HCT116 (cell line): ENCODE measurements around the gene COL5A3. TPM values are rescaled to one million over a fixed set of nuclear protein-coding genes. Genes with fewer than 3 reads are reported as not detected.

ENCODE experiments used
- ATAC-seq: fragments of 200-7000 bp; cut with Tn5 transposase; 2 replicates; pipeline ENCODE4 v1.9.1; 2020; ENCODE audit warnings: mild to moderate bottlenecking, moderate library complexity
- BruUV-seq: library from RNA; stranded (reverse); fragments of 400-500 nt; replicated peaks from 2 replicates; lab custom pipeline; 2021; lab: Mats Ljungman, UMichigan
- CTCF ChIA-PET: fragments of 300-600 bp; sonication (Branson Sonifier 250); formaldehyde crosslinking; loops from one replicate; lab custom pipeline; 2021; ENCODE audit warnings: antibody characterized with exemption; lab: Charles Lee
- POLR2A ChIA-PET: fragments of 300-600, 350-600 bp; sonication (Branson Sonifier 250); formaldehyde crosslinking; loops from one replicate; lab custom pipeline; 2021; ENCODE audit warnings: antibody characterized with exemption; lab: Charles Lee
- RAD21 ChIA-PET, 2 experiments: fragments of 300-600 bp; sonication (Branson Sonifier 250); formaldehyde crosslinking; loops; one replicate each; lab custom pipeline; 2023; ENCODE audit warnings: low total read pairs in 2 of 2; ENCODE audit not compliant: uncharacterized antibody in 2 of 2, unreplicated experiment in 2 of 2, low non-redundant PET in 1 of 2; lab: Charles Lee
- DNase-seq: peaks from one replicate; pipeline ENCODE4 v3.0.0-alpha.2; 2010; ENCODE audit warnings: low read depth, low spot score
- H2AFZ ChIP-seq: fragments of 200-600 bp; shearing (Covaris generic), sonication (generic); 2 replicates; pipeline ENCODE4 v1.6.1; 2017; ENCODE audit warnings: low read depth, mixed run types, mixed read lengths, antibody characterized with exemption, low read length; ENCODE audit not compliant: poor library complexity, severe bottlenecking
- H3K27ac ChIP-seq: 2 replicates; pipeline ENCODE4 v1.5.1; 2012; ENCODE audit warnings: low read depth, low read length
- H3K27me3 ChIP-seq: fragments of 200-600 bp; sonication (generic); 2 replicates; pipeline ENCODE4 v1.6.1; 2016; ENCODE audit warnings: mixed run types, low read length, mixed read lengths; ENCODE audit not compliant: insufficient read depth
- H3K36me3 ChIP-seq, 2 experiments: fragments of 200-500 bp in 1 of 2; fragments of 200-600 bp in 1 of 2; sonication (Bioruptor generic) in 1 of 2; sonication (generic) in 1 of 2; 2 replicates each; pipeline versions ENCODE4 v1.5.1 to v1.6.1; 2014 to 2016; ENCODE audit warnings: low read length in 2 of 2, inconsistent platforms in 1 of 2, mixed read lengths in 1 of 2, mixed run types in 1 of 2; ENCODE audit not compliant: insufficient read depth in 2 of 2, control insufficient read depth in 1 of 2
- H3K4me1 ChIP-seq, 2 experiments: fragments of 200-600 bp in 1 of 2; sonication (generic) in 1 of 2; 2 replicates each; pipeline versions ENCODE4 v1.5.1 to v1.6.1; 2012 to 2017; ENCODE audit warnings: low read length in 2 of 2, inconsistent platforms in 1 of 2, mild to moderate bottlenecking in 1 of 2, mixed read lengths in 1 of 2, mixed run types in 1 of 2, moderate library complexity in 1 of 2; ENCODE audit not compliant: insufficient read depth in 2 of 2, control insufficient read depth in 1 of 2
- H3K4me2 ChIP-seq: fragments of 200-600 bp; sonication (generic); 2 replicates; pipeline ENCODE4 v1.6.1; 2017; ENCODE audit warnings: mixed run types, low read length, mixed read lengths
- H3K4me3 ChIP-seq, 2 experiments: fragments of 200-600 bp in 1 of 2; sonication (generic) in 1 of 2; replicated peaks in 1 of 2; 2 replicates each; pipeline ENCODE4 v1.5.1; 2011 to 2016; ENCODE audit warnings: low read length in 2 of 2, control low read depth in 1 of 2, low read depth in 1 of 2, mild to moderate bottlenecking in 1 of 2, mixed read lengths in 1 of 2, mixed run types in 1 of 2
- H3K79me2 ChIP-seq: fragments of 200-600 bp; sonication (generic); 2 replicates; pipeline ENCODE4 v1.6.1; 2017; ENCODE audit warnings: mild to moderate bottlenecking, mixed run types, low read length, moderate library complexity, mixed read lengths; ENCODE audit not compliant: insufficient read depth
- H3K9ac ChIP-seq: fragments of 200-600 bp; sonication (generic); 2 replicates; pipeline ENCODE4 v1.6.1; 2016; ENCODE audit warnings: low read length, mixed read lengths
- H3K9me2 ChIP-seq: fragments of 200-600 bp; sonication (generic), shearing (Covaris generic); 2 replicates; pipeline ENCODE4 v1.6.1; 2017; ENCODE audit warnings: mixed run types, mild to moderate bottlenecking, moderate library complexity; ENCODE audit not compliant: insufficient read depth
- H3K9me3 ChIP-seq, 2 experiments: fragments of 200-500 bp in 1 of 2; fragments of 200-600 bp in 1 of 2; sonication (Bioruptor generic) in 1 of 2; sonication (generic) in 1 of 2; 2 replicates each; pipeline ENCODE4 v1.6.1; 2014 to 2017; ENCODE audit warnings: low read length in 2 of 2, mixed read lengths in 2 of 2, inconsistent platforms in 1 of 2, low read depth in 1 of 2, mild to moderate bottlenecking in 1 of 2, mixed run types in 1 of 2, moderate library complexity in 1 of 2; ENCODE audit not compliant: control insufficient read depth in 1 of 2, insufficient read depth in 1 of 2
- H4K20me1 ChIP-seq: fragments of 200-600 bp; sonication (generic), shearing (Covaris generic); 2 replicates; pipeline ENCODE4 v1.6.1; 2017; ENCODE audit warnings: mixed run types, mild to moderate bottlenecking, moderate library complexity; ENCODE audit not compliant: insufficient read depth
- EGR1 ChIP-seq: IDR thresholded peaks from 2 replicates; pipeline ENCODE4 v1.6.1; 2012; ENCODE audit warnings: low read depth
- ELF1 ChIP-seq: IDR thresholded peaks from 2 replicates; pipeline ENCODE4 v1.6.1; 2012; ENCODE audit warnings: low read depth, borderline replicate concordance
- FOSL1 ChIP-seq: IDR thresholded peaks from 2 replicates; pipeline ENCODE4 v1.6.1; 2012; ENCODE audit warnings: low read depth
- JUND ChIP-seq: IDR thresholded peaks from 2 replicates; pipeline ENCODE4 v1.6.1; 2012
- POLR2A ChIP-seq: IDR thresholded peaks from 2 replicates; pipeline ENCODE4 v1.7.0; 2011; ENCODE audit warnings: borderline replicate concordance; ENCODE audit not compliant: insufficient read depth, insufficient read length; ENCODE audit errors: extremely low read depth
- POLR2AphosphoS5 ChIP-seq: IDR thresholded peaks from 2 replicates; pipeline ENCODE4 v1.6.1; 2011; ENCODE audit warnings: mild to moderate bottlenecking, low read depth, low read length, moderate library complexity
- RAD21 ChIP-seq: IDR thresholded peaks from 2 replicates; pipeline ENCODE4 v1.6.1; 2012; ENCODE audit warnings: low read depth, mild to moderate bottlenecking
- SIN3A ChIP-seq: IDR thresholded peaks from 2 replicates; pipeline ENCODE4 v1.6.1; 2012; ENCODE audit warnings: low read depth
- SP1 ChIP-seq: IDR thresholded peaks from 2 replicates; pipeline ENCODE4 v1.6.1; 2012; ENCODE audit warnings: low read depth
- TCF7L2 ChIP-seq: IDR thresholded peaks from 2 replicates; pipeline ENCODE4 v1.7.0; 2011; ENCODE audit warnings: borderline replicate concordance, inconsistent platforms; ENCODE audit not compliant: insufficient read depth, insufficient read length; ENCODE audit errors: extremely low read depth
- ZNF274 ChIP-seq: fragments of 200-500 bp; sonication (Bioruptor generic); IDR thresholded peaks from 2 replicates; pipeline ENCODE4 v1.6.1; 2014; ENCODE audit warnings: mild to moderate bottlenecking, low read depth, low read length, inconsistent platforms
- intact Hi-C: fragments of 100-400 bp; cut with micrococcal nuclease; formaldehyde crosslinking; loops from 2 replicates; pipeline ENCODE4 v1.10.0; 2022
- total RNA-seq: library from RNA; stranded (reverse); gene quantifications from one replicate; pipeline ENCODE4 v1.2.1, GENCODE V29; 2021; ENCODE audit not compliant: unreplicated experiment
- TF ChIP-seq, protein P1 (sequence below): IDR thresholded peaks from 2 replicates; pipeline ENCODE4 v1.6.1; 2011; ENCODE audit warnings: mild to moderate bottlenecking, low read length, moderate library complexity; ENCODE audit not compliant: insufficient replicate concordance; ENCODE audit errors: extremely low read depth
- TF ChIP-seq, protein P2 (sequence below): IDR thresholded peaks from 2 replicates; pipeline ENCODE4 v1.6.1; 2012
- TF ChIP-seq, protein P3 (sequence below): IDR thresholded peaks from 2 replicates; pipeline ENCODE4 v1.6.1; 2012; ENCODE audit warnings: low read depth
- TF ChIP-seq, protein P4 (sequence below): IDR thresholded peaks from 2 replicates; pipeline ENCODE4 v1.6.1; 2012

Gene COL5A3
- total RNA-seq, 1 experiment from 2014 or later = 0.15 TPM

DNA sequence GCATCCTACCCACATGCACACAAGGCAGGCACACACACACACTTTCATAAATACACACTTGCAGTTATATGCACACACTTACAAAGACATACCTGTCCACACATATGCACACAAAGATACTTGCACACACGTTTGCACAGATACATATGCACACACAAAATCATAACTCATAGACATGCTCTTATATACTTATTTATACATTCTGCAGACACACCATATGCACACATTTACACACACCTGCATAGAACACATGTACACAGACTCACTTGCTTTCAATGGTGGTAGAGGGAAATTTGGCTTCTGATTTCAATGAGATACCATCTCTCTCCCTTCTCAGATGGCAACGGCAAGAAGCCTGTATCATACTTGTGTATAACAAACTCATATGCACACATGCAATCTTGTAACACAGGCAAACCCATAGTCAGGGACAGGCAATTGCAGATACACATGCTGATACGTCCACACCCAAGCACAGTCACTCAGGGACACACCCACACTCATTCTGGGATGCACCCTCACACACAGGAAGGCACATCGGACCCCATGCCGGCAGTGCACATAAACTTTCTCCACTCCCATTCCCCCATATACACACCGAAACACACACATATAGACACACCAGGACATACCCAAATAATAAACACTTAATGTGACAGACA, 98.6 kb downstream of the COL5A3 start:
- no peak overlapping the region for H3K27ac ChIP-seq
- BruUV-seq = no TSS peak
- RAD21 ChIA-PET = no interaction called here
- no peak overlapping the region for H2AFZ ChIP-seq
- no peaks in the 10 kb centered on the region for H3K79me2 ChIP-seq
- H3K9me3 ChIP-seq = no peaks in the 10 kb centered on the region
- H3K4me3 ChIP-seq = no peak overlapping the region
- no peak overlapping the region for H3K4me2 ChIP-seq
- intact Hi-C loops = loop anchor here (10.0 kb wide), 2 partner anchors 287 to 327 kb away; partner anchors contain the start of genes ZNF121 and ZNF561
- H3K4me1 ChIP-seq = peaks cover 8 to 12% of the 10 kb centered on the region in 2 experiments; a peak in 3 of 4 replicates
- no peak for ATAC-seq
- no peak for TF ChIP-seq POLR2AphosphoS5
- TF ChIP-seq, protein P1, sequence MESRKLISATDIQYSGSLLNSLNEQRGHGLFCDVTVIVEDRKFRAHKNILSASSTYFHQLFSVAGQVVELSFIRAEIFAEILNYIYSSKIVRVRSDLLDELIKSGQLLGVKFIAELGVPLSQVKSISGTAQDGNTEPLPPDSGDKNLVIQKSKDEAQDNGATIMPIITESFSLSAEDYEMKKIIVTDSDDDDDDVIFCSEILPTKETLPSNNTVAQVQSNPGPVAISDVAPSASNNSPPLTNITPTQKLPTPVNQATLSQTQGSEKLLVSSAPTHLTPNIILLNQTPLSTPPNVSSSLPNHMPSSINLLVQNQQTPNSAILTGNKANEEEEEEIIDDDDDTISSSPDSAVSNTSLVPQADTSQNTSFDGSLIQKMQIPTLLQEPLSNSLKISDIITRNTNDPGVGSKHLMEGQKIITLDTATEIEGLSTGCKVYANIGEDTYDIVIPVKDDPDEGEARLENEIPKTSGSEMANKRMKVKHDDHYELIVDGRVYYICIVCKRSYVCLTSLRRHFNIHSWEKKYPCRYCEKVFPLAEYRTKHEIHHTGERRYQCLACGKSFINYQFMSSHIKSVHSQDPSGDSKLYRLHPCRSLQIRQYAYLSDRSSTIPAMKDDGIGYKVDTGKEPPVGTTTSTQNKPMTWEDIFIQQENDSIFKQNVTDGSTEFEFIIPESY = no peak
- TF ChIP-seq, all 23 proteins: peak for 0
- no peaks in the 10 kb centered on the region for H3K27me3 ChIP-seq
- no peaks in the 10 kb centered on the region for H4K20me1 ChIP-seq
- no peaks in the 10 kb centered on the region for H3K36me3 ChIP-seq
- ChIA-PET POLR2A (no interaction called here), CTCF (no interaction called here)
- no peaks in the 10 kb centered on the region for H3K9me2 ChIP-seq
- DNase-seq = no peak
- H3K9ac ChIP-seq = no peak overlapping the region

DNA sequence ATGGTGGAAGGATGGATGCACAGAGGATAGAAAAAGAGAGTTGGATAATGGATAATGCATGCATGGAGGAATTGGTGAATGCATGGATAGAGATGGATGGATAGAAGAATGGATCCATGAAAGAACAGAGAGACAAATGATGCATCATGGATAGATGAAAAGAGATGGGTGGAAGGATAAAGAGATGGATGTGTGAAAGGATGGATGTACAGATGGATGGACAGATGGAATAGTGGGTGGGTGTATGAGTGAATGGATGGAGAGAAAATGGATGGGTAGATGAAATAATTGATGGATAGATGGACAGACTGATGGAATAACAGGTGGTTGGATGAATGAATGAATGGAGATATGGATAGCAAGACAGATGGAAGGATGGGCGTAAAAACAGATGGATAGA, 99.7 kb downstream of the COL5A3 start:
- H2AFZ ChIP-seq = no peak overlapping the region
- intact Hi-C loops = loop anchor here (10.0 kb wide), 2 partner anchors 286 to 326 kb away; partner anchors contain the start of genes ZNF121 and ZNF561
- no peaks in the 10 kb centered on the region for H3K9me2 ChIP-seq
- H3K36me3 ChIP-seq = no peaks in the 10 kb centered on the region
- no TSS peak for BruUV-seq
- no peak overlapping the region for H3K9ac ChIP-seq
- ChIA-PET POLR2A (no interaction called here), RAD21 (no interaction called here), CTCF (no interaction called here)
- DNase-seq (no peak), ATAC-seq (no peak)
- no peaks in the 10 kb centered on the region for H3K27me3 ChIP-seq
- no peaks in the 10 kb centered on the region for H4K20me1 ChIP-seq
- peaks cover 8 to 12% of the 10 kb centered on the region in 2 experiments; a peak in 3 of 4 replicates for H3K4me1 ChIP-seq
- no peak overlapping the region for H3K4me2 ChIP-seq
- no peak overlapping the region for H3K4me3 ChIP-seq
- TF ChIP-seq ELF1 (no peak), TCF7L2 (no peak), SIN3A (no peak), EGR1 (no peak), ZNF274 (no peak), JUND (no peak), FOSL1 (no peak), RAD21 (no peak), POLR2A (no peak), SP1 (no peak)
- TF ChIP-seq, protein P2, sequence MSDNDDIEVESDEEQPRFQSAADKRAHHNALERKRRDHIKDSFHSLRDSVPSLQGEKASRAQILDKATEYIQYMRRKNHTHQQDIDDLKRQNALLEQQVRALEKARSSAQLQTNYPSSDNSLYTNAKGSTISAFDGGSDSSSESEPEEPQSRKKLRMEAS = no peak
- TF ChIP-seq, protein P3, sequence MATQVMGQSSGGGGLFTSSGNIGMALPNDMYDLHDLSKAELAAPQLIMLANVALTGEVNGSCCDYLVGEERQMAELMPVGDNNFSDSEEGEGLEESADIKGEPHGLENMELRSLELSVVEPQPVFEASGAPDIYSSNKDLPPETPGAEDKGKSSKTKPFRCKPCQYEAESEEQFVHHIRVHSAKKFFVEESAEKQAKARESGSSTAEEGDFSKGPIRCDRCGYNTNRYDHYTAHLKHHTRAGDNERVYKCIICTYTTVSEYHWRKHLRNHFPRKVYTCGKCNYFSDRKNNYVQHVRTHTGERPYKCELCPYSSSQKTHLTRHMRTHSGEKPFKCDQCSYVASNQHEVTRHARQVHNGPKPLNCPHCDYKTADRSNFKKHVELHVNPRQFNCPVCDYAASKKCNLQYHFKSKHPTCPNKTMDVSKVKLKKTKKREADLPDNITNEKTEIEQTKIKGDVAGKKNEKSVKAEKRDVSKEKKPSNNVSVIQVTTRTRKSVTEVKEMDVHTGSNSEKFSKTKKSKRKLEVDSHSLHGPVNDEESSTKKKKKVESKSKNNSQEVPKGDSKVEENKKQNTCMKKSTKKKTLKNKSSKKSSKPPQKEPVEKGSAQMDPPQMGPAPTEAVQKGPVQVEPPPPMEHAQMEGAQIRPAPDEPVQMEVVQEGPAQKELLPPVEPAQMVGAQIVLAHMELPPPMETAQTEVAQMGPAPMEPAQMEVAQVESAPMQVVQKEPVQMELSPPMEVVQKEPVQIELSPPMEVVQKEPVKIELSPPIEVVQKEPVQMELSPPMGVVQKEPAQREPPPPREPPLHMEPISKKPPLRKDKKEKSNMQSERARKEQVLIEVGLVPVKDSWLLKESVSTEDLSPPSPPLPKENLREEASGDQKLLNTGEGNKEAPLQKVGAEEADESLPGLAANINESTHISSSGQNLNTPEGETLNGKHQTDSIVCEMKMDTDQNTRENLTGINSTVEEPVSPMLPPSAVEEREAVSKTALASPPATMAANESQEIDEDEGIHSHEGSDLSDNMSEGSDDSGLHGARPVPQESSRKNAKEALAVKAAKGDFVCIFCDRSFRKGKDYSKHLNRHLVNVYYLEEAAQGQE = no peak
- TF ChIP-seq, protein P4, sequence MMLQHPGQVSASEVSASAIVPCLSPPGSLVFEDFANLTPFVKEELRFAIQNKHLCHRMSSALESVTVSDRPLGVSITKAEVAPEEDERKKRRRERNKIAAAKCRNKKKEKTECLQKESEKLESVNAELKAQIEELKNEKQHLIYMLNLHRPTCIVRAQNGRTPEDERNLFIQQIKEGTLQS = no peak
- no peaks in the 10 kb centered on the region for H3K9me3 ChIP-seq
- H3K27ac ChIP-seq = no peak overlapping the region
- H3K79me2 ChIP-seq = no peaks in the 10 kb centered on the region
